EL (cell line): ENCODE results near the gene SEMA6A.
"Not testable (repeated sequence)": the region's sequence is repeated elsewhere in the genome, so short reads cannot be mapped to it uniquely, and the experiment has no call there.

Experiments used
- DNase-seq: peaks from one replicate; pipeline ENCODE4 v3.0.0-alpha.2; 2016

The SEMA6A gene

DNA sequence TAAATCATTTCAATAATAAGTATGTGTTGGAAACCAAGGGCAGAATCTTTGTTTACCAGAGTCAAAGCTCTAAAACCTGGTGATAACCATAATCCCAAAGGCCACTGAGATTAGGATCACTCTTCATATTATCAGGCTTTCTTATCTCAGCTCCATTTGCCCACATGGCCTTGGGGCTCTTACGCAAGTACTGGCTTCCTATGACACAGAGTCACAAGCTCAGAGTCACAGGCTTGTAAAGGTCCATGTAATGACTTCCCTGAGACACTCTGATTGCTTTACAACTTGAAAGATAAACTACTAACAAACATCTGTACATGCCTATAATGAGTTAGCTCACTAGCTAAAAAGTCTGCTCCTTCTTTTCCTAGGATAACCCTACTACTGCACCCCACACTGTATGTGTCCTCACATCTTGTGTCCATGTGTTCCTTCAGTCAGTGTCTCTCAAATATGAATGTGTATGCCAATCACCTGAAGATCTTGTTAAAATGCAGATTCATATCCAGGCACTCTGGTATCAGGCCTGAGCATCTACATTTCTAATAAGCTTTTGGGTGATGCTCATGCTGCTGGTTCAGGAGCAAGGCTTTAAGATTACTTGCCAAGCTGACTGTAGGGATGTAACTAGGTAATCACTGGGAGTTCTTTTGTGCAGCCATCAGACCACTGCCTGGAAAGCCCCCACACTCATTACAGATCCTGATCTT is 28.4 kb downstream of the SEMA6A start:
- DNase-seq: peak; percentile 1

- DNase-seq: not testable (repeated sequence)
Observed at GRCh38 chr5:116545465-116545864, 29.2 kb downstream of the SEMA6A start.

DNA sequence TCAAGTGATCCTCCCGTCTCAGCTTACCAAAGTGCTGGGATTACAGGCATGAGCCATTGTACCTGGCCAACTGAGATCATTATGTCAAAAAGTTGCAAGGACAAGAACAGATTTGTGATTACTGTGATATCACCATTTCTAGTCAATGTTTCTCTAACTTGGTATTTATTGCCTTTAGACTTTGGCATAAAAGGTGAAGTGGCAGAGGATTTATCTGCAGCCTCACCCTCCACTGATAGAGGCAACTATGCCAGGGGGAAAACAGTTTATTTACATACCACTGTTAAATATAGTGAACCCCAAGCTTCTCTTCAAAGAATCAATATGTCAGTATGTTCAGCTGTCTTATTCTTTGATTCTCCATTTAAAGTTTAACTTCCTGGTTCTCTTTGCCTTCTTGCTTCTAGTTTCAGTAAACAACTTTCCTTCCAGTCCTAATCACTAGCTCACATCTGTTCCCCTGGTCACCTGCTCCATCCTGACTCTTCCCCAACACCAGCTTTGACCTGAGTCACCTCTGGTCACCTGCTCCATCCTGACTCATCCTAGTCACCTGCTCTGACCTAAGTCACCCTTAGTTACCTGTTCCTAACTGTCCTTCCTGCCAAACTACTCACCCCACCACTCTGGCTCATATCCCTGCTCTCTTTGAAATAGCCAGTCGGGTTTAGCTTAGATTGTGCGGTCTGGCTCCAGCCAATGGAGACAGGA is 29.9 kb downstream of the SEMA6A start:
- no peak for DNase-seq

DNA sequence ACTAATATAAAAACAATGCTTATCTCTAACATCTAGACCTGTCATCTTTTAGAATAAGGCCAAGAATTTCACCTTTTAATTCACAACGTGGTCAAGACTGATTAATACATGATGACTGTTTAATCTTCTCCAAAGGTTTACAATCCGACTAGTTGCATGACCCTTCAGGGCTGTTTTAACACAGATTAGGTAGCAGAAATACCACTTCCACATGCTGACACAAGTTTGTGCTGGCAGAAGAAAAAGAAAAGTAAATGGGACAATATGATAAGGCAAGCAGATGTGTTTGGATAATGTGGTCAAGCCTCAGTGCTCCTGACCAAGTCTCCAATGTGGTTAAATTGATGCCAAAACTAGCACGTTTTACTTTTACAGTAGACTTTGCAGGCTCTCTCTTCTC is 31.1 kb downstream of the SEMA6A start:
- DNase-seq: peak; percentile 10

- no peak for DNase-seq
Observed at GRCh38 chr5:116542619-116543018, 32.0 kb downstream of the SEMA6A start.

DNA sequence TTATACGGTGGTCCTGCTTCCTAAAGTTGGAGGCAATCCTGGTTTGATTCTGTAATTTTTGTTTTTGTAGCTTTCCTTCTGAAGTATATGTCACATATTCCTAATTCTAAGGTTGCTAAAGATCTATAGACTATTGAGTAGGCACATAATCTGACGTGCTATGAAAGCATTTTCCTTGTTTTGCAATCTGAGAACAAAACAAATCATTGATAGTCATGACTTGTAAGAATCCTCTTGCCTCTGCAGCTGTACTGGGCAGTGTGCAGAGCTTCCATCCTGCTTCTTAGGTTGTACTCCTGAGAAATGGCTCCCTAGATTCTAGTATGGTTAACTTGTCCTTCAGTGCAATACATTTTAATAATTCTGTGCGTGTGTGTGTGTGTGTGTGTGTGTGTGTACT is 35.4 kb downstream of the SEMA6A start:
- DNase-seq: no peak

DNA sequence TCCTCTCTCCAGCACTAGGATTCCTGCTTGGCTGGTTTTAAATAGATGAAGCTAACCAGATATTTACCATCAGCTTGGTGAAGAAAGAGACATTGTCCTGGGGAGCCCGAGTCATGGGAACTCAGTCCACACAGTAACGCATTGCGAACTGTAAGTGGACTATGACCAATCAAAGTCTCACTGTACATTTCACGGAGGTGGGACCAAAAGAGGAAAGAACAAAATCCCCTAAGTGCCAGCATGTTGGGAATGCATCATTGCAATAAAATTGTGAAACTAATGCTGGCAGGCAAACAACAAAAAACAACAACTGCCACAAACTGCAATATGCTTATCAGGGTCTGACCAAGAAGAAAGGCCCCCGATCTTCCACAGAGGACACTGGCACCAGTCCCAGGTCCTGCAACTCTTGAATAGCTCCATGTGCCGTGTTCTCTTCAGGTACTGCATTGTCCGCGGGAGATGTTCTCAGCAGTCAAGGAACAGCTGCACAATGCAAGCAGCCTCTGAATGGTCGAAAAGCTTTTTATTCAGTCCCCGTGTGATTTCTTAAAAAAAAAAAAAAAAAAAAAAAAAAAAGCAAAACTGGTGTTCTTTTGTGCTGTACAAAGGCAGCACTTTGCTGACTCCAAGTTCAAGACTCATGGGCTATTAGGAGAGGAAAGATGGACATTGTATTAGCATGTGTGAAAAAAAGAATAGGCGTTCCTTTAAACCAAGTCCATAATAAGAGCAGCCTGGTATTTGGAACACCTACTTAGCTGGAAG is 38.1 kb downstream of the SEMA6A start:
- no peak for DNase-seq

DNA sequence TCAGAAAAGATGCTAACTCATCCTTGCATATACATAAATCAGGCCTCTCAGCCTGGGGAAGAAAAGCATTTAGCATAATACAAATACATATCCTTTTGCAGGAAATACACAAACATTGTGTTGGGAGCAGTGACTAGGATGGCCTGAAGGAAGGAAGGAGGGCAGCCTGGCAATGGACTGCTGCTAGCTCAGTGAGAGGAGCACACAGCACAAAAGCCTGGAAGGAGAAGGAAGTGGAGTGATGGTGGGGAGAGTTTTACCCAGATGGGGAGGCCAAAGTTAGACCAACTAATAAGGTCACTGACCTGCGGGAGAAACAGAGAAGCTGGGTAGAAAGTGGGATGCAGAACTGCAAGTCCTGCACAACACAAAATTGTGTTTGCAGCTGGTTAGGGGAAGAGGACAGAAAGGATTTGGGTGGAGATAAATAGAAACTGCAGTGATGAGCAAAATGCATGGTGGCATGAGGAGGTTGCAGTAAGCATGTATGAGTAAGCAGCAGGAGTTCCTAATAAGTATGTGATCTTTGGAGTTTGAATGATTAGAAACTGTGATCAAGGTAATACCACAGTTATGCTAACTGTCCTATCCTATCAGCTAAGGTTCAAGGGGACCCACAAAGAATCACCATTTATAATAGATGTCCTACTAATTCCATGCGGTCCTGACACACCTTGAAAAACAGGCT is 39.5 kb downstream of the SEMA6A start:
- no peak for DNase-seq

DNA sequence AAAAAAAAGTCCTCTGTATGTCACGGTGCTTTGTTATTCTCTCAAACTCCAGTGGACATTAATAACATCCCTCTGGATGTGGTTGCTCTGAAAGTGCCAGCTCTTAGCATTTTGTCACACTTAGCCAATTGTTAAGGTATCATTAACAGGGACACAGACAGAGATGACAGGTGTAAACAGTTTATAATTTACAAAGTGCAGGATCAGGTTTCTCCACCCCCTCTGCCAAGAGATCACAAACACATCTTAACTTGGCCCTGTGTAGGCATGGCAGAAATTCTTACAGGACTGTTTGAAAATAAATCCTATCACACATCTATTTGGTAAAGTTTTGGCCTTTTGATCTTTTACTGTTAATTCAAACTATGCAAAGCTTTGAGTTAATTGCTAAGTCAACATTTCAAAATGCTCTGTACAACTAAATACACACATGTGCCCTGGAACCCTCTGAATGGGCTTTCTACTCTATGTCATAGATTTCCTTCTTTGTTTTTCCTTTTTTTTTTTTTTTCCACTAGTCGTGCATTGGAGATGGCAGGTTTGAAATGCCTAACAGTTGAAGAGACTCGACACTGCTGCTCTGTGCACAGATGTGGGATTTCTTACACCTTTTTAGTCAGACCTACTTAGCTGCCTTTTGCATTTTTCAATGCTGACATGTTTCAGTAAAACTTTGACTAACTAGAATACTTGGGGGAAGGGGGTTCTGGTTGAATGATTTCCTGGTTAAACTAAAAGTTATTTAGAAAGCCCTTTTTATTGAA is 41.7 kb downstream of the SEMA6A start:
- DNase-seq: no peak

- no peak for DNase-seq
Observed at GRCh38 chr5:116531635-116532034, 43.0 kb downstream of the SEMA6A start.

DNA sequence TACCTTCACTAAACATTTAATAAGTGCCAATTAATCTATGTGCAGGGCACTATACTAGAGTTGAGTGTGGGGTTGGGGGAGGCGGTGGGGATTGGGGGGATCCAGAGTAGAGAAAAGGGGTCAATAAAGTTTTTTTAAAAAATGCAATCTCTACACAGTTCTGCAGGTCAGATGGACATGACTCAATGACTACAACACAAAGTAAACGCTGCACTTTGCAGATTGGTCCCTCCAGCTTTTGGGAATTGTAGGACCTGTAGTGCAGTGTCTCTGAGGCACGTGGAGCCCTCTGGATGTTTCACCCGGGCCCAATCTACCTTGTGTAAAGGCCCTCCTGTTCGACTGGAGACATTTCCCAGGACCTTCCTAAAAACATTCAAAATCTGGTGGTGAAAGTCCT is 43.5 kb downstream of the SEMA6A start:
- DNase-seq: no peak

DNA sequence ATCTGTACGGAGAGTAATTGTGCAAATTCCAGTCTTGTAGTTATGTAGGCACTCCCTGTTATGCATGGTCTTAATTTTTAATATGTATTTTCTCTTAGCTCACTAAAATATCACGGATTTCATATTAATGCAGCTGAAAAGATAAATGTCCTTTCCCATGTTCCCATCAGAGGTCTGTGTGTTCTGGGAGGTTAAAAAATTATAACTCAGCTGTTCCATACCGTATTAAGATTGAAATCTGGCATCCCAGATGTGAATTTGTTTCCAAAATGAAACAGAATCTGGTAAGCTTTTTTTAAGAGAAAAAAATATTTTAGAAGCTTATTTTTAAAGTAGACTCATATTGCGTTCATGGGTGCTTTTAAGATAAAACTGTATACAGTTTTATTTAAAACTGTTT is 44.3 kb downstream of the SEMA6A start:
- DNase-seq: no peak

- DNase-seq: no peak
Observed at GRCh38 chr5:116529615-116530014, 45.0 kb downstream of the SEMA6A start.

DNA sequence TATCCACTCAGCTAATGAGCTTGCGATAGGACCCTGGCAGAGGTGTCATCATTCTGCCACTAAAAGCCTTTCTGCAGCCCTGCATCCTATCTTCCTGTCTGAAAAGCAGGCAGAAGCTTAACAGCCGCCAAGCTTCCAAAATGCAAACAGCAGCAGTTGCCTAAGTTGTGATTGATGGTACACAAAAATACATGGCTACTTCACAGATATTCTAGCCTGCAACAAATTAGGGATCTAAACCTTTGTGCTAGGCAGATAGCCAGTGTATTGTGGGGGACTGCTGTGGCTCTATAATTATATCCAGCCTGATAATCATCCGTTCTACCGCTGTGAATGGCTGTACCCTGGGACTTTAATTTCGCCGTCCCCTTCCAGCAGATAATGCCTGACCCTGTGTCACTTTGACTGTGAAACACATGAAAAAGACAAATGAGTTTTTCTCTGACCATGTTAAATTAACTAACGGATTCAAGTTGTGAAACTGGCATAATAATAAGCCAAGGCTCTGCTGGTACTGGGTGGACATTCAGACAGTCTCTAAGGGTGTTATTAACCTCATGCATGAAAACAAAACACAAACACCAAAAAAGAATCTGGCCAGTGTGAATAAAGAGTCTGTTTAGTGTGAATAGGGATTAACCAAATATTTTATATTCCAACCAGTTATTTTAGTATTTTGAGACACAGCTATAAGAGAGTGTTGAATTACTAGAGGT is 45.9 kb downstream of the SEMA6A start:
- DNase-seq: no peak

DNA sequence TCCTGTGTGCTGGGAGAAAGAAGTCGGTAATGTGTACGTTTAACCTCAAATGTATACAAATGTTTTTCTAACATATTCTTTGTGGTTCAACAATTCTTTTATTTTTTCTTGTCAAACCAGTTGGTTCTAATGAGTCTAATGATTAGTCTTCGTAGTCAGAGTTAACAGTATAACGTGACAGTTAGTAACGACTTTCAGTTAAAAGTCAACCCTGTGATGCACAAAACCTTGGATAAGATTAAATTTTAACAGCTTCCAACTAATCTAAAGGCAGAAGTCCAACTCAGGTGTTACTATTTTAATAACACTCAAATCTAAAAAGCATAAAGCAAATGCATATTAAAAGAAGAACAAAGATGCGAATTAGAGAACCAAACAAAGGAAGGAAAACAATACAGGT is 47.0 kb downstream of the SEMA6A start:
- DNase-seq: no peak

- DNase-seq: no peak
Observed at GRCh38 chr5:116525674-116526073, 48.9 kb downstream of the SEMA6A start.

GRCh38 chr5:116524966-116525365 is 49.7 kb downstream of the SEMA6A start:
- DNase-seq: no peak

GRCh38 chr5:116524051-116524904 is 50.3 kb downstream of the SEMA6A start:
- no peak for DNase-seq

GRCh38 chr5:116523182-116523581 is 51.4 kb downstream of the SEMA6A start:
- DNase-seq: not testable (repeated sequence)

GRCh38 chr5:116522356-116523136 is 52.1 kb downstream of the SEMA6A start:
- DNase-seq: no peak
